DND-41 (cell line): ENCODE data around the gene MPI.
A peak's percentile ranks its signal among the peaks of the same experiment; 100 is the strongest.

Source experiments
- ATAC-seq: fragments of 200-7000 bp; cut with Tn5 transposase; 3 replicates; pipeline ENCODE4 v1.9.1; 2021; ENCODE audit warnings: low read depth; ENCODE audit not compliant: insufficient read depth
- DNase-seq: peaks from one replicate; pipeline ENCODE4 v3.0.0-alpha.2; 2020
- H2AFZ ChIP-seq: 2 replicates; pipeline ENCODE4 v1.6.0; 2012; ENCODE audit warnings: low read depth, low read length
- H3K27ac ChIP-seq: 2 replicates; pipeline ENCODE4 v1.5.1; 2012; ENCODE audit warnings: low read length, inconsistent platforms
- H3K27me3 ChIP-seq: fragments of 200-600 bp; sonication (generic); 2 replicates; pipeline ENCODE4 v1.6.0; 2012; ENCODE audit warnings: low read length, mild to moderate bottlenecking, inconsistent platforms; ENCODE audit not compliant: insufficient read depth, poor library complexity
- H3K36me3 ChIP-seq: 2 replicates; pipeline ENCODE4 v1.5.1; 2012; ENCODE audit warnings: low read length, inconsistent platforms; ENCODE audit not compliant: insufficient read depth
- H3K4me1 ChIP-seq: 2 replicates; pipeline ENCODE4 v1.5.1; 2012; ENCODE audit warnings: mild to moderate bottlenecking, low read length; ENCODE audit not compliant: insufficient read depth
- H3K4me2 ChIP-seq: 2 replicates; pipeline ENCODE4 v1.6.0; 2012; ENCODE audit warnings: mild to moderate bottlenecking, moderate library complexity, low read length, inconsistent platforms; ENCODE audit not compliant: insufficient read depth
- H3K4me3 ChIP-seq, 2 experiments: fragments of 200-600 bp in 1 of 2; shearing (Covaris generic) in 1 of 2; 2 replicates each; pipeline ENCODE4 v1.5.1; 2012 to 2016; ENCODE audit warnings: inconsistent platforms in 2 of 2, low read length in 2 of 2, mild to moderate bottlenecking in 2 of 2, low read depth in 1 of 2, moderate library complexity in 1 of 2
- H3K79me2 ChIP-seq: 2 replicates; pipeline ENCODE4 v1.6.0; 2012; ENCODE audit warnings: low read length, inconsistent platforms; ENCODE audit not compliant: insufficient read depth
- H3K9ac ChIP-seq: 2 replicates; pipeline ENCODE4 v1.6.0; 2012; ENCODE audit warnings: low read depth, mild to moderate bottlenecking, inconsistent platforms, low read length, moderate library complexity
- H3K9me3 ChIP-seq: 2 replicates; pipeline ENCODE4 v1.5.1; 2012; ENCODE audit warnings: low read length, moderate library complexity, mild to moderate bottlenecking, inconsistent platforms; ENCODE audit not compliant: insufficient read depth, severe bottlenecking
- H4K20me1 ChIP-seq: 2 replicates; pipeline ENCODE4 v1.6.0; 2012; ENCODE audit warnings: low read length; ENCODE audit not compliant: insufficient read depth
- EZH2 ChIP-seq: IDR thresholded peaks from 3 replicates; pipeline ENCODE4 v1.6.1; 2012; ENCODE audit warnings: borderline replicate concordance, low read depth, mild to moderate bottlenecking, moderate library complexity, low read length, inconsistent platforms; ENCODE audit not compliant: severe bottlenecking
- TF ChIP-seq, protein P1 (sequence below): IDR thresholded peaks from 2 replicates; pipeline ENCODE4 v1.5.1; 2012; ENCODE audit warnings: borderline replicate concordance, low read length, moderate library complexity, mild to moderate bottlenecking; ENCODE audit not compliant: poor library complexity, severe bottlenecking; ENCODE audit errors: extremely low read depth

The MPI gene

DNA sequence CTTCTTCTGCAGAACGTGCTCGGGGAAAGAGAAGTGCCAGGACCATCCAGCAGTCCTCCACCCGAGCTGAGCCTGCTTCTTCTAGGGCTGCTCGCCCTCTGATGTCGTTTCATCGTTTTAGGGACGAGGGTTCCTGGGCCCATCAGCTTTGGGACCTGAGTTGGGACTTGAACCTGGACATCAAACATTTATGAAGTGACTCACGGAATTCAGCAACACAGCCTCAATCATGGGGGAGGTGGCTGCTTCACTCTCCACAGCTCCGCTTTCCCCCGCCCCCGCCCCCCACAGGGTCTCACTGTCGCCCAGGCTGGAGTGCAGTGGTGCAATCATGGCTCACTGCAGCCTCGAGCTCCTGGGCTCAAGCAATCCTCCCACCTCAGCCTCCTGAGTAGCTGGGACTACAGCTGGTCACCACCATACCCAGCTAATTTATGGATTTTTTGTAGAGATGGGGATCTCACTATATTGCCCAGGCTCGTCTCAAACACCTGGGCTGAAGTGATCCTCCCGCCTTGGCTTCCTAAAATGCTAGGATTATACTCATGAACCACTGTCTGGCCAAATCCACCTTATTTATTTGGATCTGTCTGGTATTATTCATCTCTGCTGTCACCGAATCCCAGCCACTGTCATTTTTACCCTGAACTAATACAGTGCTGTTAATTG lies 16.0 kb upstream of the MPI start:
- no peak for ATAC-seq
- Histone ChIP-seq H2AFZ (peak overlapping the region; percentile 84), H4K20me1 (peaks cover 24% of the 10 kb centered on the region), H3K9ac (peak overlapping the region; percentile 74), H3K36me3 (peaks cover 3% of the 10 kb centered on the region; the same call in 1 of the 2 replicates), H3K27ac (peak overlapping the region; percentile 73), H3K79me2 (peaks cover 40% of the 10 kb centered on the region), H3K27me3 (no peaks in the 10 kb centered on the region), H3K4me3 (peak overlapping the region; percentile 22 to 99; a peak in 3 of 4 replicates), H3K4me1 (peaks cover 41% of the 10 kb centered on the region), H3K4me2 (peak overlapping the region; percentile 94), H3K9me3 (no peaks in the 10 kb centered on the region)
- TF ChIP-seq EZH2, result no peak
- TF ChIP-seq, protein P1, sequence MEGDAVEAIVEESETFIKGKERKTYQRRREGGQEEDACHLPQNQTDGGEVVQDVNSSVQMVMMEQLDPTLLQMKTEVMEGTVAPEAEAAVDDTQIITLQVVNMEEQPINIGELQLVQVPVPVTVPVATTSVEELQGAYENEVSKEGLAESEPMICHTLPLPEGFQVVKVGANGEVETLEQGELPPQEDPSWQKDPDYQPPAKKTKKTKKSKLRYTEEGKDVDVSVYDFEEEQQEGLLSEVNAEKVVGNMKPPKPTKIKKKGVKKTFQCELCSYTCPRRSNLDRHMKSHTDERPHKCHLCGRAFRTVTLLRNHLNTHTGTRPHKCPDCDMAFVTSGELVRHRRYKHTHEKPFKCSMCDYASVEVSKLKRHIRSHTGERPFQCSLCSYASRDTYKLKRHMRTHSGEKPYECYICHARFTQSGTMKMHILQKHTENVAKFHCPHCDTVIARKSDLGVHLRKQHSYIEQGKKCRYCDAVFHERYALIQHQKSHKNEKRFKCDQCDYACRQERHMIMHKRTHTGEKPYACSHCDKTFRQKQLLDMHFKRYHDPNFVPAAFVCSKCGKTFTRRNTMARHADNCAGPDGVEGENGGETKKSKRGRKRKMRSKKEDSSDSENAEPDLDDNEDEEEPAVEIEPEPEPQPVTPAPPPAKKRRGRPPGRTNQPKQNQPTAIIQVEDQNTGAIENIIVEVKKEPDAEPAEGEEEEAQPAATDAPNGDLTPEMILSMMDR, result no peak
- no peak for DNase-seq

- Histone ChIP-seq H2AFZ (no peak overlapping the region), H3K4me1 (peaks cover 10% of the 10 kb centered on the region), H3K4me2 (no peak overlapping the region), H3K27ac (no peak overlapping the region), H3K79me2 (no peaks in the 10 kb centered on the region), H4K20me1 (no peaks in the 10 kb centered on the region), H3K36me3 (no peaks in the 10 kb centered on the region), H3K27me3 (no peaks in the 10 kb centered on the region), H3K9me3 (peaks cover 10% of the 10 kb centered on the region), H3K4me3 (no peak overlapping the region), H3K9ac (no peak overlapping the region)
- DNase-seq (no peak), ATAC-seq (no peak)
- no peak for TF ChIP-seq EZH2
- TF ChIP-seq, protein P1, result no peak
These were observed 11.6 kb upstream of the MPI start for GRCh38 chr15:74878273-74878672.

DNA sequence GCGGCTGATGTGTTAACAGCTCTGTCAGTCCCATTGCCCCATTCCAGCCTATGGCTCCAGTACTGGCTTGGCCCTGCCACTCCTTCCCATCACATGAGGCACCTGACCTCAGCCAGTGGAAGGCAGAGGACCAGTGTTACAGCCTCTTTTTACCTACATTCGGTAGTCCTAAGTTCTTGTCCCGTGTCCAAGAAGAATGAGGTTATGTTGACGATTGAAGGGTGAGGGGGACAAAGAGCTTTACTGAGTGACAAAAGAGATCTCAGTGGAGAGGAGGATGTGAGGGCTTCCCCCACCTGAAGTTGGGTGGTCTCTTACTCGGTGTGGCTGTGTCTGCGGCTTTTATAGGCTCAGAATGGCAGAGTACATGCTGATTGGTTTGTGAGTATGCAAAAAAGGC lies 7.3 kb upstream of the MPI start:
- Histone ChIP-seq H3K4me2 (no peak overlapping the region), H3K4me3 (no peak overlapping the region), H2AFZ (no peak overlapping the region), H3K27ac (no peak overlapping the region), H3K27me3 (no peaks in the 10 kb centered on the region), H4K20me1 (no peaks in the 10 kb centered on the region), H3K36me3 (no peaks in the 10 kb centered on the region), H3K9me3 (peaks cover 10% of the 10 kb centered on the region), H3K4me1 (no peaks in the 10 kb centered on the region), H3K9ac (no peak overlapping the region), H3K79me2 (no peaks in the 10 kb centered on the region)
- ATAC-seq, result no peak
- no peak for TF ChIP-seq EZH2
- TF ChIP-seq, protein P1, result no peak
- DNase-seq, result no peak
